Measurements from ENCODE around the gene CASS4.

The CASS4 gene

GRCh38 chr20:56445540-56445939, 33.5 kb downstream of the CASS4 start:
- DNase-seq, result peak; percentile 45

- DNase-seq, result peak; percentile 23
Measured at GRCh38 chr20:56447227-56447626, 35.2 kb downstream of the CASS4 start.

- DNase-seq, result no peak
Measured at GRCh38 chr20:56449459-56449858, 37.4 kb downstream of the CASS4 start.

- DNase-seq, result peak; percentile 33
Measured at GRCh38 chr20:56451056-56451765, 39.2 kb downstream of the CASS4 start.

GRCh38 chr20:56453352-56453751, 41.3 kb downstream of the CASS4 start:
- no peak for DNase-seq

GRCh38 chr20:56454754-56455153, 42.7 kb downstream of the CASS4 start:
- no peak for DNase-seq

- no peak for DNase-seq
Measured at GRCh38 chr20:56458206-56458821, 46.3 kb downstream of the CASS4 start.

GRCh38 chr20:56460459-56460858, 48.4 kb downstream of the CASS4 start:
- DNase-seq, result no peak

- DNase-seq, result no peak
Measured at GRCh38 chr20:56461576-56461975, 49.5 kb downstream of the CASS4 start.

GRCh38 chr20:56463428-56463827, 51.4 kb downstream of the CASS4 start:
- DNase-seq, result no peak

- no peak for DNase-seq
Measured at GRCh38 chr20:56465997-56466396, 53.9 kb downstream of the CASS4 start.

- DNase-seq, result no peak
Measured at GRCh38 chr20:56467968-56468315, 55.9 kb downstream of the CASS4 start.

GRCh38 chr20:56468316-56469076, 56.4 kb downstream of the CASS4 start, which contains the start of gene RTF2:
RTF2 (plus strand) TSS chr20:56468627; CDS start chr20:56468698, 71 bp downstream.
- DNase-seq, result peak; percentile 99

GRCh38 chr20:56469077-56469449, 57.0 kb downstream of the CASS4 start:
- no peak for DNase-seq

GRCh38 chr20:56483970-56484369, 71.9 kb downstream of the CASS4 start:
- no peak for DNase-seq

- DNase-seq, result no peak
Measured at GRCh38 chr20:56487216-56487615, 75.2 kb downstream of the CASS4 start.

GRCh38 chr20:56488566-56488965, 76.5 kb downstream of the CASS4 start:
- DNase-seq, result no peak

GRCh38 chr20:56501116-56501515, 89.1 kb downstream of the CASS4 start:
- no peak for DNase-seq

GRCh38 chr20:56503916-56504315, 91.9 kb downstream of the CASS4 start:
- DNase-seq, result no peak

- no peak for DNase-seq
Measured at GRCh38 chr20:56504373-56505005, 92.4 kb downstream of the CASS4 start.

- no peak for DNase-seq
Measured at GRCh38 chr20:56506103-56506502, 94.0 kb downstream of the CASS4 start.

Data from activated CD8-positive, alpha-beta memory T cell treated with anti-CD3 and anti-CD28 coated beads, Interleukin-2, amount 50 U/mL, for 48 hours (primary cell).